GM12878 (cell line): ENCODE results near the gene KRT80.

ENCODE experiments used
- EGR1 ChIP-seq, 2 experiments: IDR thresholded peaks; 1 replicate in 1 of 2; 2 replicates in 1 of 2; pipeline ENCODE4 v1.6.1; 2011 to 2012; ENCODE audit warnings: low read depth in 2 of 2, low read length in 2 of 2, borderline replicate concordance in 1 of 2, mild to moderate bottlenecking in 1 of 2, moderate library complexity in 1 of 2
- TF ChIP-seq, protein P1 (sequence below): fragments of 450-650 bp; formaldehyde crosslinking; IDR thresholded peaks from 2 replicates; pipeline ENCODE4 v1.4.0; 2020; ENCODE audit warnings: mild to moderate bottlenecking, moderate library complexity

- TF ChIP-seq EGR1 (IDR thresholded peaks at IDR 0.05; ENCODE audit: borderline replicate concordance in 1 of 2, low read depth in 2 of 2, low read length in 2 of 2) = no peak
- TF ChIP-seq, protein P1, sequence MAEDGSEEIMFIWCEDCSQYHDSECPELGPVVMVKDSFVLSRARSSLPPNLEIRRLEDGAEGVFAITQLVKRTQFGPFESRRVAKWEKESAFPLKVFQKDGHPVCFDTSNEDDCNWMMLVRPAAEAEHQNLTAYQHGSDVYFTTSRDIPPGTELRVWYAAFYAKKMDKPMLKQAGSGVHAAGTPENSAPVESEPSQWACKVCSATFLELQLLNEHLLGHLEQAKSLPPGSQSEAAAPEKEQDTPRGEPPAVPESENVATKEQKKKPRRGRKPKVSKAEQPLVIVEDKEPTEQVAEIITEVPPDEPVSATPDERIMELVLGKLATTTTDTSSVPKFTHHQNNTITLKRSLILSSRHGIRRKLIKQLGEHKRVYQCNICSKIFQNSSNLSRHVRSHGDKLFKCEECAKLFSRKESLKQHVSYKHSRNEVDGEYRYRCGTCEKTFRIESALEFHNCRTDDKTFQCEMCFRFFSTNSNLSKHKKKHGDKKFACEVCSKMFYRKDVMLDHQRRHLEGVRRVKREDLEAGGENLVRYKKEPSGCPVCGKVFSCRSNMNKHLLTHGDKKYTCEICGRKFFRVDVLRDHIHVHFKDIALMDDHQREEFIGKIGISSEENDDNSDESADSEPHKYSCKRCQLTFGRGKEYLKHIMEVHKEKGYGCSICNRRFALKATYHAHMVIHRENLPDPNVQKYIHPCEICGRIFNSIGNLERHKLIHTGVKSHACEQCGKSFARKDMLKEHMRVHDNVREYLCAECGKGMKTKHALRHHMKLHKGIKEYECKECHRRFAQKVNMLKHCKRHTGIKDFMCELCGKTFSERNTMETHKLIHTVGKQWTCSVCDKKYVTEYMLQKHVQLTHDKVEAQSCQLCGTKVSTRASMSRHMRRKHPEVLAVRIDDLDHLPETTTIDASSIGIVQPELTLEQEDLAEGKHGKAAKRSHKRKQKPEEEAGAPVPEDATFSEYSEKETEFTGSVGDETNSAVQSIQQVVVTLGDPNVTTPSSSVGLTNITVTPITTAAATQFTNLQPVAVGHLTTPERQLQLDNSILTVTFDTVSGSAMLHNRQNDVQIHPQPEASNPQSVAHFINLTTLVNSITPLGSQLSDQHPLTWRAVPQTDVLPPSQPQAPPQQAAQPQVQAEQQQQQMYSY (CRISPR knock-in tag) = no peak
Observed at GRCh38 chr12:52149182-52149641, 42.6 kb downstream of the KRT80 start.
